Activated naive CD8-positive, alpha-beta T cell treated with anti-CD3 and anti-CD28 coated beads for 36 hours (primary cell): ENCODE data around the gene EPPIN. TPM values are rescaled to one million over a fixed set of nuclear protein-coding genes. Genes with fewer than 3 reads are reported as not detected.
"Not testable (repeated sequence)": the region's sequence is repeated elsewhere in the genome, so short reads cannot be mapped to it uniquely, and the experiment has no call there.

ENCODE experiments used
- DNase-seq: peaks from one replicate; pipeline ENCODE4 v3.0.0; 2021
- H3K27ac Mint-ChIP-seq: one replicate; pipeline ENCODE4 v1.8.0; 2022; ENCODE audit warnings: mild to moderate bottlenecking, moderate library complexity, mixed read lengths
- H3K27me3 Mint-ChIP-seq: one replicate; pipeline ENCODE4 v1.8.0; 2022; ENCODE audit warnings: mild to moderate bottlenecking, mixed read lengths
- H3K36me3 Mint-ChIP-seq: one replicate; pipeline ENCODE4 v1.8.0; 2021; ENCODE audit warnings: mild to moderate bottlenecking, mixed read lengths
- H3K4me1 Mint-ChIP-seq: one replicate; pipeline ENCODE4 v1.8.0; 2021; ENCODE audit warnings: mixed read lengths
- H3K4me3 Mint-ChIP-seq: one replicate; pipeline ENCODE4 v1.8.0; 2022; ENCODE audit warnings: mild to moderate bottlenecking, moderate library complexity, mixed read lengths
- H3K9me3 Mint-ChIP-seq: one replicate; pipeline ENCODE4 v1.8.0; 2022; ENCODE audit warnings: mixed read lengths
- total RNA-seq, 2 experiments: library from RNA; stranded (reverse); gene quantifications; one replicate each; pipeline ENCODE4 v1.2.3, GENCODE V29; 2021

Gene EPPIN
- not detected for total RNA-seq

DNA sequence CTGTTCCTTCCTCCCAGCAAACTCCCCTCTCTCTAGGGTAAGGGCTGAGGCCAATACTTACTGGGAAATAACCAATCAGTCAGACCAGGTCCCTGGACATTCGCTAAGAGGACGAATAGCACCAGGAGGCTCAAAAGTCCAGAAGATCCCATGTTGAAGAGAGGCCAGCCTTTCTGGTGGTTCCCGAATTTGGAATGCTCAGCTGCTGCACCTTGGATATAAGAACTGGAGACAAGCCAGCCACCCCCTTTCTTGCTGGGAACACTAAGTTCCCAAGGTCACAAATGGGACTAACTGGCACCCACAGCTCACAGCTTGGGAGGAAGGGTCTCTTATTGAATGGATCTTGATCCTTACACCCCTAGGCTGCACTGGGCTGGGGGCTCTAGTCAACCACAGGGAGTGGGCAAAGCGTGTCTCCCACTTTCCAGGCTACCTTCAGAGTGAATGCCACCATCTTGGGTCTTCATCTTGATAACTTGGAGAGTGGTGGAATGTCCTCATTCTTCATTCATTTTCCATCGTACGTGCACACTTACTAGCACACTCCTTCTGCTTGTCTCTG lies at the start of gene EPPIN:
TSS of gene EPPIN (minus strand) at position 196 of the 565 bp plus-strand sequence. CDS start at position 152, 44 bp downstream.
- peaks cover 24% of the 10 kb centered on the region for H3K27me3 Mint-ChIP-seq
- H3K27ac Mint-ChIP-seq, result no peak within 1 kb of the TSS
- H3K9me3 Mint-ChIP-seq, result no peaks in the 10 kb centered on the region

DNA sequence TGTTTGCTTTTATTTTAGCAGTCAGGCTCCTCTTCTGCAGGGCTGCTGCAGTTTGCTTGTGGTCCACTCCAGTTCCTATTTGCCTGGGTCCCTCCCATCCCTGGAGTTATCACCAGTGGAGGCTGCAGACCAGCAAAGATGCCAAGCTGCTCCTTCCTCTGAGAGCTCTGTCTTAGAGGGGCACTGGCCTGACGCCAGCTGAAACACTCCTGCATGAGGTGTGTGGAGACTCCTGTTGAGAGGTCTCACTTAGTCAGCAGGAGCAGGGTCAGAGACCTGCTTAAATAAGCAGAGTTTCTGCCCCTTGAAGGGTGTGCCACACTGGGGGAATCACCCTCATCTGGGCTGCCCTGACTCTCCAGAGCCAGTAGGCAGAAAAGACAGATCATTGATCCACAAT lies 48.0 kb upstream of the EPPIN start:
- Mint-ChIP-seq H3K4me1 (no peaks in the 10 kb centered on the region), H3K9me3 (peaks cover 3% of the 10 kb centered on the region), H3K36me3 (no peaks in the 10 kb centered on the region), H3K27me3 (peaks cover 46% of the 10 kb centered on the region), H3K4me3 (no peak overlapping the region), H3K27ac (no peak overlapping the region)
- DNase-seq, result no peak

More for the DNA sequence above, at the start of gene EPPIN:
- H3K4me1 Mint-ChIP-seq, result no peaks in the 10 kb centered on the region
- H3K4me3 Mint-ChIP-seq, result no peak within 1 kb of the TSS
- no peak for DNase-seq
- H3K36me3 Mint-ChIP-seq, result no peaks in the 10 kb centered on the region

DNA sequence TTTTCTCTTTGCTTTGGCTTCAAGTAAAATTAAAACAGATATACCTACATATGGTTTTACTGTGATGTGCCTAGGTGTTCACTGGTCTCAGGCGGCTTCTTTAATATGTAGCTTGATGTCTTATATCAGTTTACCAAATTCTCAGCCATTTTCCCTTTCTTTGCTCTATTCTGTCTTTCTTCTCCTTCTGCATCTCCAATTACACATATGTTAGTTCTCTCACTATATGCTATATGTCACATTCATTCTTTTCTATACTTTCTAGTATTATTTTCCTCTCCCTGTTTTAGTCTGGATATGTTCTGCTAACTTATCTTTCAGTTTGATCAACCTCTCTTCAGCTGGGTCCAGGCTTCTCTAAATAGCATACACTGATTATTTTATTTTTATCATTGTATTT lies 46.3 kb upstream of the EPPIN start:
- H3K36me3 Mint-ChIP-seq, result no peaks in the 10 kb centered on the region
- DNase-seq, result no peak
- peaks cover 3% of the 10 kb centered on the region for H3K9me3 Mint-ChIP-seq

DNA sequence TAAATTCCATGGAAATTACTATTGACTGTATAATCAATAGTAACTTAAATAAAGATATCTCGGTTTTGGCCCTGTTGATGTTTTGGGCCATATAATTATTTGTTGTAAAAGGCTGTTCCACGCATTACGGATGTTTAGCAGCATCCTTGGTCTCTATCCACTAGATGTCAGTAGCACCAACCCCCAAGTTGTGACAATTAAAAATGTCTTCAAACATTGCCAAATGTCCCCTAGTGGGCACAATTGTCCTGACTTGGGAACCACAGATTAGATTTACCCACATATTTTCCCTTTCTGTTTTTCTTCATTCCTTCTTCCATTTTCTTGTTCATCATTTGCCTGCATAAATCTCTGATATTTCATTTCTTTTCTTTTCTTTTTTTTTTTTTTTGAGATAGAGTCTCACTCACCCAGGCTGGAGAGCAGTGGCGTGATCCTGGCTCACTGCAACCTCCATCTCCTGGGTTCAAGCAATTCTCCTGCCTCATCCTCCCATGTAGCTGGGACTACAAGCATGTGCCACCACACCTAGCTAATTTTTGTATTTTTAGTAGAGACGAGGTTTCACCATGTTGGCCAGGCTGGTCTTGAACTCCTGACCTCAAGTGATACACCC lies 45.5 kb upstream of the EPPIN start:
- Mint-ChIP-seq H3K27ac (no peak overlapping the region), H3K9me3 (peaks cover 3% of the 10 kb centered on the region), H3K4me3 (no peak overlapping the region), H3K4me1 (no peaks in the 10 kb centered on the region), H3K27me3 (peaks cover 33% of the 10 kb centered on the region), H3K36me3 (no peaks in the 10 kb centered on the region)
- peak; percentile 13 for DNase-seq

More for the DNA sequence above, 46.3 kb upstream of the EPPIN start:
- no peak overlapping the region for H3K27ac Mint-ChIP-seq
- H3K27me3 Mint-ChIP-seq, result peaks cover 39% of the 10 kb centered on the region
- no peaks in the 10 kb centered on the region for H3K4me1 Mint-ChIP-seq
- no peak overlapping the region for H3K4me3 Mint-ChIP-seq

DNA sequence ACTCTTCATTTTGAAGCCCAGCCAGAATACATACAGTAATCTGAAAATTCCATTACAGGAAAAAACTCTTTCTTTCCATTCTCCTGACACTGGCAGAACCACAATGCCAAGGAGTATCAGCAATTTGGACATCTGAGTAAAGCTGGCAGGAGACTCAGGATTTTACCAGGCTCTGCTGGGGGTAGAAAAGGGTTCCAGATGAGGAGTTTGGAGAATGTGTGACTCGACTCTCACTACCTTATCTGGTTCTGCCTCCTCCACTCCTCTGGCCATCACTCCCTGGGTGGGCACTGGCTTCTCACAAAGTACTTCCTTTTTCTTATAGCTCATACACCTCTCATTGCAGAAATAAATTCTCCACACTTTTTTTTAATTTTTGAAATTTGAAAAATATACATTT lies 42.5 kb upstream of the EPPIN start:
- no peaks in the 10 kb centered on the region for H3K4me1 Mint-ChIP-seq
- DNase-seq, result no peak
- no peak overlapping the region for H3K27ac Mint-ChIP-seq
- no peak overlapping the region for H3K4me3 Mint-ChIP-seq
- H3K27me3 Mint-ChIP-seq, result peaks cover 26% of the 10 kb centered on the region
- H3K36me3 Mint-ChIP-seq, result no peaks in the 10 kb centered on the region
- H3K9me3 Mint-ChIP-seq, result peaks cover 3% of the 10 kb centered on the region

DNA sequence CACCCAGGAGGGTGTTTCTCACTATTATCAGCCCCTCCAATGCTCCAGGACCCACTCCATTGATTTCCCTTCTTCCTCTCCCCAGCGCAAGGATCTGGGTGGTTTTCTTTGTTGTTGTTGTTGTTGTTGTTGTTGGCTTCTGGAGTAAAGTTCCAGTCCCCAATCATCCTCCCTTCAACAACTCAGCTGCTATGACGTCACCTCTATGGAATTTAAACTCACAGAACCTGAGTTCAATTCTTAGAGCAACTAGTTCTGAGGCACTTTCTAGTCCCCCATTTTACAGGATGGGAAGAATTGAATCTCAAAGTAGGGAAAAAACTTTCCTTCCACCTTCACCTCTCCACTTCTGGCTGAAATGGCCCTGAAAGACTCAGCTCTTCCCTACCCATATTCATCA lies 41.6 kb upstream of the EPPIN start:
- Mint-ChIP-seq H3K9me3 (peaks cover 3% of the 10 kb centered on the region), H3K4me3 (no peak overlapping the region), H3K27me3 (peaks cover 21% of the 10 kb centered on the region), H3K36me3 (no peaks in the 10 kb centered on the region), H3K27ac (no peak overlapping the region), H3K4me1 (no peaks in the 10 kb centered on the region)
- no peak for DNase-seq

DNA sequence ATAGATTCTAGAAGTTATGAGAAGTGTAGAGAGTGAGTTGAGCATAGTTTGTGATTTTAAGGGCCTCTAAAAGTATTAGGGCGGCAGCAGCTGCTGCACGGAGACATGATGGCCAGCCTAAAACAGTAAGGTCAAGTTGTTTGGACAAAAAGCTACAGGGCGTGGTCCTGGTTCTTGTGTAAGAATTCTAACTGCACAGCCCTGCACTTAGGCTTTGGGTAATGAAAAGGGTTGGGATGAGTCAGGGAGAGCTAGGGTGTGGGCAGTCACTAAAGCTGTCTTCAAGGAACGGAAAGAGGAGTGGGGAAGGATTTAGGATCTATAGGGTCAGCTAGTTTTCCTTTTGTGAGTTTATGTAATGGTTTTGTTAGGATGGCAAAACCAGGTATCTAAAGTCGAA lies 38.8 kb upstream of the EPPIN start:
- H3K27ac Mint-ChIP-seq, H3K4me1 Mint-ChIP-seq, H3K36me3 Mint-ChIP-seq, H3K9me3 Mint-ChIP-seq, DNase-seq, H3K4me3 Mint-ChIP-seq: not testable (repeated sequence)
- peaks cover 21% of the 10 kb centered on the region for H3K27me3 Mint-ChIP-seq

DNA sequence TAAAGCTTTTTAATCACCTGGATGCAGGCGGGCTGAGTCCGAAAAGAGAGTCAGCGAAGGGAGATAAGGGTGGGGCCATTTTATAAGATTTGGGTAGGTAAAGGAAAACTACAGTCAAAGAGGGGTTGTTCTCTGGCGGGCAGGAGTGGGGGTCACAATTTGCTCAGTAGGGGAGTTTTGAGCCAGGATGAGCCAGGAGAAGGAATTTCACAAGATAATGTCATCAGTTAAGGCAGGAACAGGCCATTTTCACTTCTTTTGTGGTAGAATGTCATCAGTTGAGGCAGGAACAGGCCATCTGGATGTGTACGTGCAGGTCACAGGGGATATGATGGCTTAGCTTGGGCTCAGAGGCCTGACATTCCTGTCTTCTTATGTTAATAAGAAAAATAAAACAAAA lies 37.1 kb upstream of the EPPIN start:
- DNase-seq, H3K9me3 Mint-ChIP-seq, H3K4me3 Mint-ChIP-seq, H3K36me3 Mint-ChIP-seq, H3K27ac Mint-ChIP-seq, H3K4me1 Mint-ChIP-seq: not testable (repeated sequence)
- peaks cover 29% of the 10 kb centered on the region for H3K27me3 Mint-ChIP-seq

DNA sequence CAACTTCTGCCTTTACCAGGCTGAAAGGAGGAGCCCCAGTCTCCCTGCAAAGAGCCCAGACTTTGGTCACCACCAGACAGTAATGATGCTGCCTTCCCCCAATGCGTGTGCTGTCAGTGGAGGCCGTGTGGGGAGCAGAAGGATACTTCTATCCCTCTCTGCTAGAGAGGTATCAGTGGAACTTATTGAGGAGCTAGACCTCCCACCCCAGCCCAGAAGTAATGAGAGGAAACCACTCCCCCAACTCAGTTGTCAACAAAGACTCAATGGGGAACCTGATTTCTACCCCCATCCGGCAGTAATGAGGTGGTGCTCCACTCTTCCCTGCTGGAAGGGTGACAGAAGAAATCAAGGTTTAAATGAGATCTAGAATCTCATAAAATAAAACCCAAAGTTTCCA lies 36.3 kb upstream of the EPPIN start:
- DNase-seq, result no peak
- Mint-ChIP-seq H3K27me3 (peaks cover 25% of the 10 kb centered on the region), H3K27ac (no peak overlapping the region), H3K4me1 (no peaks in the 10 kb centered on the region), H3K4me3 (no peak overlapping the region), H3K36me3 (no peaks in the 10 kb centered on the region), H3K9me3 (no peaks in the 10 kb centered on the region)

DNA sequence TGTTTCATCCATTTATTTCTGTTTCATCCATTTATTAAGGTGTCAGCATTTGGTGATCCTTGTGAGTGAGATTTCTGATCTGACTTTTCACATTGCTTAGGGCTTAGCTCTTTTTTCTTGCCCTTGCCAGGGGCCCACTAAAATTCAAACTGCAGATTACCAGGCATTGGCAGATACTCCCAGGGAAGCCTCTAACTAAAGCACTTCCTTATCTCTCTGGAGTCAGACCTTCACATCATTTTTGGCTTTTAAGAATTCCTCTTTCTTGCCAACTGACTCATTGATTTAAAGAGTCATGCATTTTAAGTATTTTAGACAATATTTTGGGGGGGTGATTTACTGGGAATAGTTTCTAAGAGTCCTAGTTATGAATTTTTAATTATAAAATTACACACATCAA lies 34.5 kb upstream of the EPPIN start:
- no peak overlapping the region for H3K27ac Mint-ChIP-seq
- H3K4me1 Mint-ChIP-seq, result no peaks in the 10 kb centered on the region
- no peaks in the 10 kb centered on the region for H3K9me3 Mint-ChIP-seq
- no peaks in the 10 kb centered on the region for H3K36me3 Mint-ChIP-seq
- no peak for DNase-seq
- no peak overlapping the region for H3K4me3 Mint-ChIP-seq
- peaks cover 25% of the 10 kb centered on the region for H3K27me3 Mint-ChIP-seq

DNA sequence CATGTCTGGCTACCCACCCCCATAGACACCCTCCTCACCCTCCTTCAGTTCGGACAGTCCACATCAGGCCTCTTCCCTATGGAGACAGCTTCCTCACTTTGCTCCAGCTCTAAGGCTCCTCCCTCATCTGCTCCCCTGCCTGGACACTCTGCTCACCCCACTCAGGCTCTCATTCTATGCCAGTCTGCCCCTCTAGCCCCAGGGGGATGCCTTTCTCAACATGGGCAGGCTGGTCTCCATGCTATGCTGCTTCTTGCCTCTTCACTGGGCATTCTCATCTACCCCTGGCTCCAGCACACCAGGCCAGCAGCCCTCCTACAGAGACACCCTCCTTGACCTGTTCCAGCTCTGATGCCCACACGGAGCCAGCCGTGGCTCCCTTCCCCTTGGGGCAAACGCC lies 32.0 kb upstream of the EPPIN start, which contains the start of gene WFDC8:
TSS of gene WFDC8 (minus strand) at position 101 of the 400 bp plus-strand sequence. CDS start at position 64, 37 bp downstream.
- H3K36me3 Mint-ChIP-seq, result no peaks in the 10 kb centered on the region
- no peaks in the 10 kb centered on the region for H3K4me1 Mint-ChIP-seq
- H3K9me3 Mint-ChIP-seq, result no peaks in the 10 kb centered on the region
- no peak for DNase-seq
- H3K4me3 Mint-ChIP-seq, result no peak within 1 kb of the TSS
- H3K27ac Mint-ChIP-seq, result no peak within 1 kb of the TSS
- peaks cover 32% of the 10 kb centered on the region for H3K27me3 Mint-ChIP-seq

DNA sequence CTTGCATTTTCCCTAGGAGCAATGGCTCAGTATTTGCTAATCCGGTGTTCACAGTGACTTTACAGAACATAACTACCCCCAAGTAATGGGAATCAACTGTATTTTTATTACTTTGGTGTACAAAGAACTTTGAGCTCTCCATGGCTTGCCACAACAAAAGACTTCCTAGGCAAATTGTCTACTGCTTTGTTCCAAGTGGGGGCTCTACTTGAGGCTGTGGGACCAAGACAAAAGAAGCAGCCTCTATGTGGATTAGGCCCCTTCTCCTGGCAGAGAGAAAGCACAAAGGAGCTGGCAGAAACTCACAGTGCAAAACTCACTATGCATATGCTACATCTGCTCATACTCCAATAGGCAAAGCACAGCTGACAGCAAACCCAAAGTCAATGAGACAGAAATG lies 31.0 kb upstream of the EPPIN start:
- no peaks in the 10 kb centered on the region for H3K4me1 Mint-ChIP-seq
- no peak overlapping the region for H3K4me3 Mint-ChIP-seq
- DNase-seq, result no peak
- no peak overlapping the region for H3K27ac Mint-ChIP-seq
- no peaks in the 10 kb centered on the region for H3K9me3 Mint-ChIP-seq
- no peaks in the 10 kb centered on the region for H3K36me3 Mint-ChIP-seq
- H3K27me3 Mint-ChIP-seq, result peaks cover 36% of the 10 kb centered on the region

DNA sequence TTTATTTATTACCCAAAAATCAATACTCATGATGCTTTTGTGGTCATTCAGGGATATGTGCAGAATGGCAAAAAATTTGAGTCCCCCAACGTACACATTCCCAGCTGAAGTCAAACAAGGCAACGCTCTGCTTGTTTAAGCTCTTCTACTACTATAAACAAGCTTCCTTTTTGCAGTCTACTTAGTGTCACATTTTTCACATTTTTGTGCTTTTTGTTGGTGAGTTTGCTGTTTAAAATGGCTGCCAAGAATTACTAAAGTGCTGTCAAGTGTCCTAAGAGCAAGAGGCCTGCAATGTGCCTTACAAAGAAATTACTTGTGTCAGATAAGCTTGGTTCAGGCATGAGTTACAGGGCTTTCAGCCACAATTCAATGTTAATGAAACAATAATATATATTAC lies 29.8 kb upstream of the EPPIN start:
- Mint-ChIP-seq H3K4me3 (no peak overlapping the region), H3K9me3 (no peaks in the 10 kb centered on the region), H3K27ac (no peak overlapping the region), H3K4me1 (no peaks in the 10 kb centered on the region), H3K36me3 (no peaks in the 10 kb centered on the region), H3K27me3 (peaks cover 39% of the 10 kb centered on the region)
- DNase-seq, result no peak

DNA sequence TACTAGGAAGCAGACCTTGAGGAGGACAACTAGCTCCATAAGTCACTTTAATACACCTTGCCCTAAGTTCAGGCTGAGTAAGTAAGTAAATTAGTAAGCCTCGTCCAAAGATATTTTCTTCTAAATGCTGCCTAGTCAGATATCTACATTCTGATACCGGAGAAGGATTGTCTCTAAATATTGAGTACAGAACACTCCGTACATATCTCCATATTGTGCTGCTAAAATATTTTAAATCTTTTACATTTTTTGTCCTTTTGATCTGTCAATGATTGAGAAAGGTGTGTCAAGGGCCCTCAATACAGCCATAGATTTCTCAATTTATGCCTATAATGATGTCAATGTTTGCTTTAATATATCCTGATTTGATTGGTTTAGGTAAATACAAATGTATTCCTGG lies 28.7 kb upstream of the EPPIN start:
- no peaks in the 10 kb centered on the region for H3K36me3 Mint-ChIP-seq
- no peaks in the 10 kb centered on the region for H3K9me3 Mint-ChIP-seq
- no peak overlapping the region for H3K27ac Mint-ChIP-seq

DNA sequence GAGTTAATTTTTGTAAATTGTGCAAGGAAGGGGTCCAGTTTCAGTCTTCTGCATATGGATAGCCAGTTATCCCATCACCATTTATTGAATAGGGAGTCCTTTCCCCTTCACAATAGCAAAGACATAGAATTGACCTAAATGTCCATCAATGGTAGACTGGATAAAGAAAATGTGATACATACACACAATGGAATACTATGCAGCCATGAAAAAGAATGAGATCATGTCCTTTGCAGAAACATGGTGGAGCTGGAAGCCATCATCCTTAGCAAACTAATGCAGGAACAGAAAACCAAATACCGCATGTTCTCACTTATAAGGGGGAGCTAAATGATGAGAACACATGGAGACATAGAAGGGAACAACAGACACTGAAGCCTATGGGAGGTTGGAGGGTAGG lies 22.4 kb upstream of the EPPIN start:
- not testable (repeated sequence) for H3K27ac Mint-ChIP-seq, DNase-seq, H3K36me3 Mint-ChIP-seq, H3K4me1 Mint-ChIP-seq, H3K9me3 Mint-ChIP-seq, H3K4me3 Mint-ChIP-seq
- H3K27me3 Mint-ChIP-seq, result peaks cover 21% of the 10 kb centered on the region

More for the DNA sequence above, 28.7 kb upstream of the EPPIN start:
- H3K4me3 Mint-ChIP-seq, result no peak overlapping the region
- DNase-seq, result no peak
- no peaks in the 10 kb centered on the region for H3K4me1 Mint-ChIP-seq
- H3K27me3 Mint-ChIP-seq, result peaks cover 36% of the 10 kb centered on the region

DNA sequence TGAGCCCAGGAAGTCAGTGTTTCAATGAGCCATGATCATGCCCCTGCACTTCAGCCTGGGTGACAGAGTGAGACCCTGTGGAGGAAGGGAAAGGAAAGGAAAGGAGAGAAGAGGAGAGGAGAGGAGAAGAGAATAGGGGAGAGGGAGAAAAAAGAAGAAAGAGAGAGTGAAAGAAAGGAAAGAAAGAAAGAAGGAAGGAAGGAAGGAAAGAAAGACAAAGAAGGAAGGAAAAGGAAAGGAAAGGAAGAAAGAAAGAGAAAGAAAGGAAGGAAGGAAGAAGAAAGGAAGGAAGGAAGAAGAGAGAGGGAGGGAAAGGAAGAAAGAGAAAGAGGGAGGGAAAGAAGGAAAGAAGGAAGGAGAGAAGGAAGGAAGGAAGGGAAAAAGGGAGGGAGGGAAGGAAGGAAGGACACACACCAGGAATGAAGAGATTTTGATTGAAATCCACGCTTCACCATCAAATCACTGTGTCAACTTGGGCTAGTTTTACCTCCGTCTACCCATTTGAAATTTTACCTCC lies 17.6 kb upstream of the EPPIN start:
- Mint-ChIP-seq H3K4me1 (no peaks in the 10 kb centered on the region), H3K4me3 (no peak overlapping the region), H3K27me3 (peaks cover 18% of the 10 kb centered on the region), H3K36me3 (no peaks in the 10 kb centered on the region), H3K27ac (no peak overlapping the region), H3K9me3 (peaks cover 3% of the 10 kb centered on the region)
- no peak for DNase-seq
